Globus pallidus (tissue), 1 donor: ENCODE measurements around the gene ADORA1.

Experiments used
- DNase-seq: peaks from one replicate; pipeline ENCODE4 v3.0.0-alpha.2; 2015; ENCODE audit warnings: low spot score

Gene ADORA1

DNA sequence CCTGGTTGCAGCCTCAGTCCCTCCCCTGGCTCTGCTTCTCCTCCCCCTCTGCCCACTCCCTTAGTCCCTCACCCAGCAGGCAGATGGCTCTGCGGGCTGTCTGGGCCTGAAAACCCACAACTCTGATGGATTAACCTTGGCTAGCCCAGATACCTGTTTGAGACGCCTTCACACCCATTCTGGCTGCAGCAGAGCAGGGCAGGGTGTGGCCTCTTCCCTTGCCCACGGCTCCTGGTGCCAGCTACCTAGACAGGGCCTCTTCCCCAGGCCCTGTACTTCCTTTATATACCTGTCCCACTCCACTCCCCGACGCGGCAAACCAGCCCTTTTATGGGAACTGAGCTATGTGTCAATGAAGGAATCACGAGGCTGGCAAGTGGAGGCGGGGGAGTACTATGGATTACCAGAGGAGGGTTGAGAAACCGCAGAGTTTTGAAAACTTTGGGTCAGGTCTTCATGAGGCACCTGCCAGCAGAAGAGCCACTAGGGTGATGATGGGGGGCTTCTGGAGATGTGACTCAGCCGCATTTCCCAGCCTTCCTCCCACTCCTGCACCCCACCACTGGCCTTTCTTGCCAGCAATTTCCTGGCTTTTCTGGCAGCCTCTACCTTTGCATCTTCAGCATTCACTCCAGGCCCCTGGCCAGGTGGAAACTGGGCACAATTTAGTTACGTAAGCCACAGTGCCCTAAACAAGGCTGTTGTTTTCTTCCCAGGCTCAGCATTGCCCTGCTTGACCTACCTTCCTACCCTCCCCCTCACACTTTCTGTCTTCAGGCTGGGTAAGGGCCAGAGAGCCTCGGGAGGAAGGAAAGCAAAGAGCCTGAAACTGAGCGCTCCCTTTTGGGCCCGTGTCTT lies 59.1 kb downstream of the ADORA1 start, which contains the start of gene CHI3L1:
Gene CHI3L1 (minus strand): TSS at position 259 of the 858 bp plus-strand sequence. CDS start 81 bp downstream, at position 178.
- DNase-seq, result peak; percentile 66

GRCh38 chr1:203187304-203187685 lies 59.8 kb downstream of the ADORA1 start:
- peak; percentile 52 for DNase-seq

DNA sequence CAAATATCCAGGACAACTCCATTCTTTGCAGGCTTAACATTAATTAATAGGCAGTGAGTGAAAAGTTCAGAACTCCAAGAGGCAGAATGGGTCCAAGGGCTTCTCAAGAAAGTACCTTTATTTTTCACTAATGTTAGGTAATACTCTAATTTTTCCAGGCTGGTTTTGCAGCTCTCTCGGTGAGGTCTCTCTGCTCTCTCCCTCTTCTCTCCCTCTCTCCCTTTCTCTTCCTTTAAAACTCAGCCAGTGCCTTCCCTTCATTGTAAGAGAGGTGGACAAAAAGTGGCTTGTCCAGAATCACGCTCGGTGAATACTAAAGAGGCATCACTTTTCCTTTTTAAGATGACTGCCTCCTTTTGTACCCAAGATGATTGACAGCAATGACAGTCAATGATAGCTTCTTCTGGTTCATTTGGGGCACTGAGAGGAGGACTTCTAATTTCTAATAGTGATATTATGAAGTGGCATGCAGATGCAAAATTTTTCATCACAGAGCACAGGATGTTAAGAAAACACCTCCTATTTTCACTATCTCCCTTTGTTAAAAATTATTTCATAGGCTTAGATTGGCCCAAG lies 60.3 kb downstream of the ADORA1 start:
- peak; percentile 49 for DNase-seq

GRCh38 chr1:203188686-203189232 lies 61.2 kb downstream of the ADORA1 start:
- DNase-seq, result no peak

DNA sequence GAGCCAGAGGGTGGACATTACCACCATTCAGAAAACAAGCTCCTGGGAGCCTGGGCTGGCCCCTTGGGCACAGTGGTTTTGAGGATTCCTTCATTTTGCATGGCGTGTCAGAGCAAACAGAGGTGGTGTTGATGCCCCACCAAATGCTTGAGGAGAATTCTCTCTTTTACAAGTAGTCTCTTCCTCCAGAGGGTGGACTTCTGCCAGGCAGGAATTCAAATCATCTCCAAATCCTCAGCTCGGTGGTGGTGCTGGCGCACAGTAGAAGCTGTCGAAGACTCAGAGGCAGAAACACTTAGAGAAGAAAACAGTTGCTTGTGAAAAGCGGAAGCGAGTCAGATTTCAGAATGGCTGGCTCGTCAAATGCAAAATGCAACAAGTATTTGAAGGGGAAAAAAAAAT lies 62.4 kb downstream of the ADORA1 start:
- DNase-seq, result no peak

DNA sequence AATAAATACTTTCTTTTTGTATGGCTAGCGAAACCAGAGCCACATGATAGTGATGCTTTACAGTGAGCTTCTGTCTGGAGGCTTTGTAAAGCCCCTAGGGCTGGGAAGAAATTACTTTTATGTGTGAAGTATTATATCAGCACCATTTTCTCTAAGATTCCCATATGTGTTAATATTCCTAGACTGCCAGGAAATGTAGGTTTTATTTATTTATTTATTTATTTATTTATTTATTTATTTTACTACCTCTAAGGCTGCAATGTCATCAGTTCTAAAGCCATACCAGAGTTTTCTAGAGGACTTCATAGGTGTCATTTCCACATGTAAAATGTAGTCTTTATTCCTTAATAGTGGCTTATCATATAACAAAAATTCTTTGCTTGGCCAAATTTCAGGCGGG lies 63.4 kb downstream of the ADORA1 start:
- DNase-seq, result no peak

DNA sequence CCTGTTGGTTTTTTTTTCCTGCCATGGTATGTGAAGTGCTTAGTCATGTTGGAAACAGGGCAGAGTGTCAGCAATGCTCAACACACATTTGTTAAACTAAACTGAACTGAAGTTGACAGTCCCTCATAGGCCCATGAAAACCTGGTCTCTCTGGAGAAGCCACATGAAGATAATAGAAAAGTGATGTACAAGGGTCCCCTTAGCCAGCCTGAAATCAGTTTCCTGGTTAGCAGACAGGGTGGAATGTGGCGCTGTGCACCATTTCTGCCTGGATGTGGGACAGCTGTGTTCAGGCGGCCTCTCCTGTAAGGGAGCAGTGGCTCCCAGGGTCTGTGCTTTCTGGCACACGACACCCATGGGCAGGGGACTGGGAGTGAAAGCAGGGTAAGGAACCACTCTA lies 68.8 kb downstream of the ADORA1 start:
- DNase-seq, result no peak

DNA sequence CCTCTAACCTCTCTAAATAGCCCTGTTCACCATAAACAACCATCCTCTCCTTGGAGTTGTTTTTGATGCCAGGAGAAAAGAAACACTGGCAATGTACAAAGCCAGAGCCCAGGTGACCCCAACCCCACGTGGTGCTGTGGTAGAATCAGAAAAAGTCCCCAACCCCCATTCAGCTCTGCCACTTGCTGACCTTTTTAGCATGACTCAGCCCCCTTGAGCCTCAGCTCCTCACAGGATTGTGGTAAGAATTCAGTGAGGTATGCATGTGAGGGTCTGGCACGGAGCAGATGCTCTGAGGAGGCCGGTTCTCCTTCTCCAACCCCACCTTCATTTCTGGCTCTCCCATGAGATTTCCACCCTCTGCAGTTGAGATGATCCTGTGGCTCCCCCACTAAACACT lies 70.1 kb downstream of the ADORA1 start:
- no peak for DNase-seq

- DNase-seq, result no peak
These were observed 71.5 kb downstream of the ADORA1 start for GRCh38 chr1:203199002-203199401.

- DNase-seq, result no peak
These were observed 71.9 kb downstream of the ADORA1 start for GRCh38 chr1:203199481-203199815.

- DNase-seq, result peak; percentile 35
These were observed 72.5 kb downstream of the ADORA1 start for GRCh38 chr1:203199816-203200571.

- no peak for DNase-seq
These were observed 73.4 kb downstream of the ADORA1 start for GRCh38 chr1:203200916-203201315.

- DNase-seq, result no peak
These were observed 74.1 kb downstream of the ADORA1 start for GRCh38 chr1:203201516-203202205.

- DNase-seq, result no peak
These were observed 75.1 kb downstream of the ADORA1 start for GRCh38 chr1:203202431-203203245.

GRCh38 chr1:203204756-203205155 lies 77.2 kb downstream of the ADORA1 start:
- no peak for DNase-seq

DNA sequence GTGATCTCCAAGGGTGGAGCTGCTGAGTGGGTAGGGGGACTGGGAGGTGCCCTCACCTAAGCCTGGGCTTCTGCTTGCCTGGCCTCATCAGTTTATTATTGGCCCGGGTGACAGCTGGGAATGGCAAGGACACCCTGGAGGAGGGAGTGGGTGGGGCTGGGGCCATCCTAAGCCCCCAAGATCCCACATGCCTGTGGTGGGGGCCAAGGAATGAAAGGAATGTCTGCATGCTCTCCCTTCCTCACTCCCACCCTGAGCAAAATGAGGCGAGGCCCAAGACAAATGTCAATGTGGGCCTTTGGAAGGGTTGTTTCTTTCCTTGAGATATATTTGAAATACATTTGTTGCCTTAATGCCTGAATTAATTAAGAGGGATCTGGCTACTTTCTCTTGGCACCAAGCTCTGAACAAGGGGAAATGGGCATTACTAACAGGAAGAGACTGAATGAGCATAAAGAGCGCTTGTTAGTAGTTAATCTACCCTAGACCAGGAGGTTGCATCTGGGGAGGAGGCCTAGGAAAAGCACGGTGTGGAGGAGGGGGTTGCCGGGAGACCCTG lies 78.7 kb downstream of the ADORA1 start:
- DNase-seq, result no peak

- no peak for DNase-seq
These were observed 80.2 kb downstream of the ADORA1 start for GRCh38 chr1:203207751-203208150.

GRCh38 chr1:203208181-203208580 lies 80.7 kb downstream of the ADORA1 start:
- no peak for DNase-seq

DNA sequence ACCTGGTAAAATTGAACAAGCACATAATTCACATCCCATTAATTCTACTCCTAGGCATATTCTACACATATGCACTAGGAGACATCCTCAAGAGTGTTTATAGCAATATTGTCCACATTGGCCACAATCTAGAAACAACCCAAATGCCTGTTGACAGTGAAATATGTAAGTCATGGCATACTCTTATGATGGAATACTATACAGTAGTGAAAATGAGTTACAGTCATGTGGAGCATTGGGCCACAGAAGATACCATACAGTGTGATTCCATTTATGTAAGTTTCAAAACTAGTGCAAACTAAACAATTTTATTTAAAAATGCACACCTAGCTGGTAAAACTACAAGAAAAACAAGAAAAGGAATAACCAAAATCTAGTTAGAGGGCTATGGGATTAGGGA lies 82.8 kb downstream of the ADORA1 start:
- DNase-seq, result no peak

DNA sequence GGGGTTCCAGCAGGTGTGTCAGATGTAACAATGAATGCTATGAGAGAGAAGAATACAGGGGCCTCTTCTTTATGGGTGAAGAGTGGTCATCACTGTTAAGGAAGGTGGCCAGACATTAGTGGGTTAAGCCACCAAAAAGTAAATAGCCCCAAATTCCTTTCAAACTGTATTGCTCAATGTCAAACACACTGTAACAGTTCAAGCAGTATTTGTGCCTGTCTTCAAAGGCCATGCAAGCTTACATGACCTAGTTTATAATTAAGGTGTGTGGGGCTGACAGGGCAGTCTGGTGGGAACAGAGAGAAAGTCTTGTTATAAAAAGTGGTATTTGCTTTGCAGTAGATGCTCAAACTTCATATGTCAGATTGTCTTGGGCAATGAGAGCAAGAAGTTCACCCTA lies 83.5 kb downstream of the ADORA1 start:
- no peak for DNase-seq

GRCh38 chr1:203211812-203212211 lies 84.3 kb downstream of the ADORA1 start:
- DNase-seq, result no peak
